Measurements from ENCODE around the gene PTGER1. TPM values are rescaled to one million over a fixed set of nuclear protein-coding genes. Genes with fewer than 3 reads are reported as not detected.
"Not testable (repeated sequence)": the region's sequence is repeated elsewhere in the genome, so short reads cannot be mapped to it uniquely, and the experiment has no call there.

Gene PTGER1
- 0.39 and 0.41 TPM in 2 replicates for total RNA-seq

GRCh38 chr19:14475251-14476073 lies at the start of gene PTGER1:
PTGER1 (minus strand) TSS chr19:14475354; CDS start chr19:14474320, 1,034 bp downstream.
- intact Hi-C loops (cut with micrococcal nuclease), result no loop called here

- intact Hi-C loops (cut with micrococcal nuclease), result loop anchor here (10.0 kb wide), 4 partner anchors 516 to 1736 kb away; partner anchors contain the start of genes IER2, RFX1, STX10 and TPM4
Observed at GRCh38 chr19:14520543-14520942, 45.4 kb upstream of the PTGER1 start.

GRCh38 chr19:14519860-14520407 lies 44.8 kb upstream of the PTGER1 start:
- intact Hi-C loops (cut with micrococcal nuclease), result loop anchor here (2.0 to 10.0 kb wide), 6 partner anchors 383 to 1735 kb away; partner anchors contain the start of genes ASF1B, DCAF15, IER2 and RFX1

GRCh38 chr19:14519245-14519859 lies 44.2 kb upstream of the PTGER1 start:
- intact Hi-C loops (cut with micrococcal nuclease), result loop anchor here (2.0 kb wide), 2 partner anchors 383 to 567 kb away; partner anchors contain the start of genes ASF1B and DCAF15

GRCh38 chr19:14517840-14518505 lies 42.8 kb upstream of the PTGER1 start, which contains the start of gene DNAJB1:
DNAJB1 (minus strand) TSS chr19:14518397; CDS start chr19:14518349, 48 bp downstream.
- intact Hi-C loops (cut with micrococcal nuclease), result loop anchor here (1.0 to 2.0 kb wide), 7 partner anchors 11 to 565 kb away; partner anchors contain the start of genes ASF1B, DCAF15, DDX39A and TECR

GRCh38 chr19:14517446-14517839 lies 42.3 kb upstream of the PTGER1 start:
- intact Hi-C loops (cut with micrococcal nuclease), result no loop called here

GRCh38 chr19:14516746-14517438 lies 41.7 kb upstream of the PTGER1 start:
- intact Hi-C loops (cut with micrococcal nuclease), result no loop called here

GRCh38 chr19:14516048-14516534 lies 40.9 kb upstream of the PTGER1 start:
- intact Hi-C loops (cut with micrococcal nuclease), result no loop called here

- intact Hi-C loops (cut with micrococcal nuclease), result no loop called here
Observed at GRCh38 chr19:14515501-14516047, 40.4 kb upstream of the PTGER1 start.

GRCh38 chr19:14514215-14514863 lies 39.2 kb upstream of the PTGER1 start:
- intact Hi-C loops (cut with micrococcal nuclease), result no loop called here

- intact Hi-C loops (cut with micrococcal nuclease), result no loop called here
Observed at GRCh38 chr19:14512406-14512961, 37.3 kb upstream of the PTGER1 start.

GRCh38 chr19:14511229-14511593 lies 36.1 kb upstream of the PTGER1 start:
- intact Hi-C loops (cut with micrococcal nuclease), result no loop called here

GRCh38 chr19:14510311-14511228 lies 35.4 kb upstream of the PTGER1 start:
- intact Hi-C loops (cut with micrococcal nuclease), result no loop called here

- intact Hi-C loops (cut with micrococcal nuclease), result loop anchor here (1.0 to 2.0 kb wide), 3 partner anchors 10 to 21 kb away; partner anchors contain the start of genes DNAJB1 and TECR
Observed at GRCh38 chr19:14507704-14508542, 32.8 kb upstream of the PTGER1 start.

GRCh38 chr19:14505488-14506239 lies 30.5 kb upstream of the PTGER1 start:
- intact Hi-C loops (cut with micrococcal nuclease), result loop anchor here (1.0 to 2.0 kb wide), 3 partner anchors 9 to 46 kb away; partner anchors contain the start of gene GIPC1

GRCh38 chr19:14504575-14504974 lies 29.4 kb upstream of the PTGER1 start:
- intact Hi-C loops (cut with micrococcal nuclease), result not testable (repeated sequence)

All from T-helper 1 cell treated with Interleukin-12 subunit alpha and Interleukin-12 subunit beta and Interleukin-4 antibody, amounts not matched to agents 30 ng/mL and 1 ng/mL, for 36 hours (primary cell).